Stimulated activated CD4-positive, alpha-beta T cell treated with anti-CD3 and anti-CD28 coated beads, Interleukin-15, amount 100 ng/mL, for 1 hour (primary cell): ENCODE measurements around the gene RBM5.

Experiments used
- DNase-seq, 2 donors: peaks; one replicate each; pipeline ENCODE4 v3.0.0-alpha.2; 2020; ENCODE audit warnings: low read depth in 1 of 2, low spot score in 1 of 2

Gene RBM5

DNA sequence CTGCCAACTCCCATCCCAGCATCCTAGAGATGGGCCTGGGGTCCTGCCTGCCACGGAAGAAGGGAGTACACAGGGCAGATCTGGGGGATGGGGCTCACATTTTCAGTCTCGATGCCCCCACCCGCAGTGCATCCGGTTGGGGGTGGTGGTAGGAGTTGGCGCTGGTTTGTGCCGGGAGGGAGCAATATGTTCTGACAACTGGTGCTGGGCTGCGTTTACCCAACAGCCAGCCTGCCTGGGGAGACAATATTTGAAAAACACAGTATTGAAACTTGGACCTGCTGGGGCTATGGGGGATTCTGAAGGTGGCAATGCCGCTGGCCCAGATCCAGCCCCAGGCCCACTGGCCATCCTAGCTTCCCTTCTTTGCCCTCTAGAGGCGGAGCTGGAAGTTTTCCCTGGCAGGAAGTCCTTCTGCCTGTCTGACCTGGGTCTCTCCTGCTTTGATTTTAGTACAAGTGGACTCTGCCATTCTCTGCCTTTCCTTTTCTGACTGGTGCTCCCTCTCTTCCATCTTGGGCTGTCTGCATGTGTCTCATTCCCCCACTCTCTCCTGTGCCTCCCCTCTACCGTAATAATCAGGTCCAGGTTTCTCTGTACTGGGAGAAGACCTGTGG lies 69.9 kb downstream of the RBM5 start:
- DNase-seq = no peak

DNA sequence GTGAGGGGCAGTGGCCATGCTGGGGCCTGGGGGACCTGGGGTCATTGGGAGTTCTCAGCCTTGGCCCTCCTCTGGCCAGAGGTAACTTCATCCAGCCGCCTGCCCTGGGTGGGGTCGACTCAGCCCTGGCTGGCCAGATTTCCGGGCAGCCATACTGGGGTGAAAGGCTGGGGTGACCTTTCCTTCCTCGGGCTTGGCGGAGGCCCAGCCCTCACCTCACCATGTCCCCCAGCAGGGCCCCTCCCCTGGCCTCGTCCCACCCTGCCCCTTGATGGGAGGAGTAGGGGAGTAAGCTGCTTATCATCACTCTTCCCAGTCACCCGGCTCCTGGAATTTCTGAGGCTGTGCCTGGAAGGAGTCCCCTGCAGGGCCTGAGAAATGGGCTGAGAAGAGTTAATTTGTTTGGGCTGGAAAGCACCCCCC lies 71.9 kb downstream of the RBM5 start:
- no peak for DNase-seq

DNA sequence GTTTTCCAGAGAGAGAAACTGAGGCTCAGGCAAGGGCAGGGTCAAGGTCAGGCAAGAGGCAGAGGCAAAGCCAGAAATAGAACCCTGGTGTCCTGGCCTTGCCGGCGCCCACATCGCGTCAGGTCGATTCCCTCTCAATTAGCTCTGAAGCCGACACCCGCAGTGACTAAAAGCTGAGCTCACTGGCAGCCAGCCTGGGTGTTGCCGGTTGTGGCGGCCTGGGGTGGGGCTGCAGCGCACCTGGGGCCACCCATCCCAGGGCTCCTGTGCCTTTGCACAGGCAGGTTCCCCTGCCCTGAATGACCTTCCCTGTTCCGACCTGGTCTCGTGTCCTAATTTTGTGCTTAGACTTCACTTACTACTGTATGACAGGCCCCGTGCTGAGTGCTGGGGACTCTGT lies 72.6 kb downstream of the RBM5 start:
- DNase-seq = no peak

DNA sequence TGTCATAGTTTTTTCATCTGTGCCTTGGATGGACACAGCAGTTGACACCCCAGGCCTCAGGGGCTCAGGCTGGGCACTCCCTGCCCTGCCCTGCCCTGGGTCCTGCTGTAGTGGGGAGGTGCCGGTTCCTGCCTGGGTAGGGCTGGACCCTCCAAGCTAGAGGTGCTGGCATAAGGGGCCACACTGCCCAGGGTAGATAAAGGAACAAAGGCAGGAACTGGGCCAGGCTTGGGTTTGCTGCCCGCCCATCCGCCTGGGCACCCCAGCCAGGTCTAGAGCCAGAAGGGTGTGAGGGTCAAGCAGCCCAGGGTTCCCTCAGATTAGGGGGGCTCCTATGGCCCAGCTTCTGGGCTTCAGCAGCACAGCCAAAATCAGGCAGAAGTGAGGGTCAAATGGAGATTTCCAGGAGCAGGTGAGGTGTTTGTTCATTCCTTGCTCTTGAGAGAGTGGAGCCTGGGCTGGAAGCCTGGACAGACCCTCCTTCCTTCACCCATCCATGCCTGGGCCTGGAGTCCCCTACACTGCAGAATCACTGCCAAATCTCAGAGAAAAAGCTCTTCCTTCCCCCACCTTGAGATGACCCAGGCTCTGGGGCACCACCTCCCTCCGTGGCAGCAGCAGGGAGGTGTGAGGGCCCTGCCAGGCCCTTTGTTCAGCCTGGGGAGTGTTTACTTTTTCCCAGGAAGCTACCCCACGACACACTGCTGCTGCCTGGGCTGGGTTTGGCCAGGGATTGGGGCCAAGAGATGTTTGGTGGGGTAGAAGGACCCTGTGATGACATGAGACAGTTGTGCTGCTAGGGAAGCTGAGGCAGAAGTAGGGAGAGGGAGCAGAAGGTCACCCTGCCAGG lies 73.5 kb downstream of the RBM5 start:
- DNase-seq = no peak

DNA sequence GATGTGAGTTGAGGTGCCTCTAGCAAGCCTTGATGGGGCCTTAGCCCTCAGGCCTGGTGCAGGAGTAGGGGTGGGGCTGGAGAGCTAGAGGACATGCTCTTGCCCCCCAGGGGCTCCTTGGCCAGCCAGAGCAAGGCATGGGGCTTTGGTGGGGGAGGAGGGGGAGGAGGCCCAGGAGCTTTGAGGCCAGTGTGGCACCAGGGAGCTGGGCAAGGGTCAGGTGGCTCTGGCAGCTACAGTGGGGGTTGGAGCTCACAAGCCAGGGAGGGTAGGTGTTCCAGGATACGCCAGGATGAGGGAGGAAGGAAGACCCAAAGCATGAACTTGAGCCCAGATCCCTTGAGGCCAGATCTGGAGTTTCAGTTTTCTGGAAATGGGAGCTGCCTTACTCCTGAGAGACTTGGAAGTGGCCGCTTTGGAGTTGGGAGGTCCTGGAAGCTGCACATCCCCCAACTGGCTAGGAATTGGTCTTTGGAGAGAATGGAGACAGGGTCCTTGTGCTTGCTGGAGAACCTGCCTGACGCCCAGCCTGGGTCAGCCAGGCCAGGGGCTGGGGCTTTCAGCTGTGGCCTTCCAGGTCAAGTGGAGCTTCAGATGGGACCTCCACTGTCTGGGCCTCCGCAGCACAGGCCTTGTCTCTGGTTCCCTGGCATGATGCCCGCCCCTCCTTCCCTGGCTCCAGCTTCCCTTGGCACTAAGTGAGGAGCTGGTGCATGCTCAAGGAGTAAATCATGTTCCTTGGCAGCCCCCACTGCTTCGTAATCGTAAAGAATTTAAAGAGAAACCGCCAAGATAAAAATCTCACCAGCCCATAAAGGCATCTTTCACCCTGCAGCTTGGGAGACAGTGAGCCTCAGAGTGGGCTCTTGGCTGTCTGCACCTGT lies 75.1 kb downstream of the RBM5 start:
- no peak for DNase-seq

DNA sequence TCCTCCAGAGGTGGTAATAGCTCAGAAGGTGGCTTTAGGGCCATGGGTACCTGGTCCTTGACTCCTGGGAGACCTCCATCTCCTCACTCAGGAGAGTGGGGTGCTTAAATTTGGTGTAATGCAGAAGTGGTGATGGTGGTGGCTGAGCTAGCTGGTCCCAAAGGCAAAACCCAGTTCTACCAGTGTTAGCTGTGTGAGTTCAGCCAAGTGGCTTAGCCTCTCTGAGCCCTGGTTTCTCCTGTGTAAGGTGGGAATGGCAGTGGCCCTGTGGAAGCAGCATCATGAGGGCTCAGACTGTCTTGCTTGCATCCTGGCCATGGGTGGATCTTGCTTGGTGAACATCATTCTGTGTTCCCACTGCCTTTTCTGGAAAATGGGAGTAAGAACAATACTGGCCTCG lies 75.8 kb downstream of the RBM5 start:
- no peak for DNase-seq

DNA sequence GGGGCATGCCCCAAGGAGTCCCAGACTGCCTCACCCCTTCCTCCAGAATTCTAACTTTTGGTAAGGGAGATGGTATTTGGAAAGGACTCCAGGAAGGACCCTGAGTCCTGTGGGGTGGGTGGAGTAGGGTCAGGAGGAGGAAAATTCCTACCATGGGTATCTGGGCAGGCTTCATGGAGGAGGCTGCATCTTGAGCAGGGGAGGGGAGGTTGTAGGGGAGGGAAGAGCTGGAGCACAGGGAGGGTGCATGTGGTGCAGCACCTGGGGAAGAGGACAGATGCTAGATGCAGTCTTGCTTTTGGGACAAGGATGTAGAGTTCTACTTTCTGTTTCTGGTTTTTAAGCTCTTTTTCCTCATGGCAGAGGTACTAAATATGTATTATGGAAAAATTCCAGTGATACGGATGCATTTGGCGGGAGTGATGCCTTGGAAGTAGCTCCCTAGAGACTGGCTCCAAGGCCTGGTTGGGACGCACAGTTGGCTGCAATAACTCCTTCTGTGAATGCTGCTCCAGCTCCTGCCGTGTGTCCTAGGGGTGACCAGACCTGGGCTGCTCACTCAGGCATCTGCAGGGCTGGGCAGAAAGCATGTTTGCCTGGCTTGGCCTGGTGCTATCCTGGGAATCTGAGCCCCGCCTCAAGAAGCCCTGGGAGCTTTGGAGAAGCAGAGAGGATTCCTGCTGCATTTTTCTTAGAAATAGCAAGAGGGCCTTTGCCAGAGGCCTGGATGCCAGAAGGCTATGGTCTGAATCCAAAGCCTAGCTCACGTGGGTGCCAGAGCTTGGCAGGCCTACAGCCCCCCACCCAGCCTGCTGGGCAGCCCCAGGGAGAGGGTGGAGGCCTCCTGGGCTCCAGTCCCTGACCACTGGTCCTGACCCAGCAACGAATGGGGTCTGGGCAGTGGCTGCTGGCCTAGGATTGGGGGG lies 76.5 kb downstream of the RBM5 start:
- DNase-seq = no peak

DNA sequence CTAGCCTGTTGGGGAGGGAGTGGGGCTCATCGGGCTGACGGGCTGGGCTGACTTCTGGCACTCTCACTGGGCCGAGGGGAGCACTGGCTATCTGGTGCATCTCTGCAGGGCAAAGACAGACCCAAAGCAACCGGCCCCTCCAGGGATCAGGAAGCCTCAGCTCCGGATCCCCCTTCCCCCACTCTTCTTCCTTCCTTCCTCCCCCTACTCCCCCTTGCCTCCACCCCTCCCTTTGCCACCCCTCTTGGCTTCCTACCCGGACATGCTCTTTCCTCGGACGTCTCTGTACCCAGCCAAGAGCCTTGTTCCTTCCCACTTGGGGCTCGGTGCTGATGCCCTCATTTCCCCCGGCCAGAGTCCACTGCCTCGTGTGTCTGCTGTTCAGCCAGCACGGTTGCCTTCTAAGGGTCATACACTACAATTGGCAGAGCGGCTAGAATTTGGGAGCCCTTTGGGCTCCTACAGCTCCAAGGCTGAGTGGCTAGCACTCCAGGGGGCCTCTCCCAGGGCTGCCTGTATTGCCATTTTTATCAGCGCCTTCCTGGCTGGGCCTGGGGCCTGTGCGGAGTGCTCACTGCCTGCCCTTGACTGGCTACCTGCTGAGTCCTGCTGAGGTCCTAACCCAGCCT lies 77.3 kb downstream of the RBM5 start:
- DNase-seq = no peak

DNA sequence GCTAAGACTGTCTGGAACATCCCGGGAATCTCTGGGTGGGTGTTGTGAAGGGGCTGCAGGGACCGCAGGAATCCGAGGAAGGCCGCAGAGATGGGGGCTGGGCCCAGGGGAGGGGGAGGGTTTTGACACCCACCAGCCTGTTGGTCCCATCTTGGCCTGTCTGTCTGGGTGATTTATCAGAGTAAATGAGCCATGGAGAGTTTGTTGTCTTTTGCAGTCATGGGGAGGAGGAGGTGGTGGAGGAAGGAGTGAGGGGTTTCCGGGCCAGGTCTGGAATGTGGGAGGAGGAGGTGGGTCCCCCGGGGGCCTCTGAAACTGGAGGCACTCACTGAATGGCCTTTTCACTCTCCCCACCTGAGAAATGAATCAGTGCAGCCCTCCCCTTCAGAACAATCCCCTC lies 77.9 kb downstream of the RBM5 start:
- no peak for DNase-seq

DNA sequence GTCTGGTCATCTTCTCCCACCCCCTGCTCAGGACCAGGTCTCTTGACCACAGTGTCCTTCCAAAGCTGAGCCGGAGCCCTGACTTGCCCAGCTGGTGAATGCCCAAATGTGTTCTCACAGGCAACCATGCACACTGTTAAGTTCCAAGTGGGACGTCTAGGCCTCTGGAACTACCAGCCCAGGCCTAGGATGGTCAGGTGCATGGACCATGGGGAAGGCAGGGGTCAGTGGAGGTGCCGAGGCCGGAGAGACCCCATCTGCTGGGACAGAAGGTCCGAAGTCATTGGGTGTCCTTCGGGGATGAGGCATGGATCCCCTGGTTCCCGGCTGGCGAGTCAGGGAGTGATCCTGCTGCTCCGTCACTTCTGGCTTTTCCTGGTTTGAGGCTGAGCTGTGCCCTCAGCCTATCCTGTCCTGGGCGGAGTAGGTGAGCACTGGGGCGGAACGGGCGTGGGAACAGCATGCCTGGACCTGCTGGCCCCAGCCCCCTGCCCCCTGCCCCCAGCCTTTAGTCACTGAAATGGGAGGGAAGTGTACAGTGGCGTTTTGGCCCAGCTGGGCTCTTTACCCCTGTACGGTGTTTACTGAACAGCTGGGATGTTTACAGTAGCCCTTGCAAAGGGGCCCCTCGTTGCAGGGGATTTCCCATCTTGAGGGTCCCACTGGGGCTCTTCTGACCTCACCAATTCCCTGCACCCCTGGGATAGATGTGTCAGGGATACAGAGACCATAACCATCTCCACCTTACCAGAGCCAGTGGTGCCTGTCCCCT lies 78.5 kb downstream of the RBM5 start:
- DNase-seq = no peak

DNA sequence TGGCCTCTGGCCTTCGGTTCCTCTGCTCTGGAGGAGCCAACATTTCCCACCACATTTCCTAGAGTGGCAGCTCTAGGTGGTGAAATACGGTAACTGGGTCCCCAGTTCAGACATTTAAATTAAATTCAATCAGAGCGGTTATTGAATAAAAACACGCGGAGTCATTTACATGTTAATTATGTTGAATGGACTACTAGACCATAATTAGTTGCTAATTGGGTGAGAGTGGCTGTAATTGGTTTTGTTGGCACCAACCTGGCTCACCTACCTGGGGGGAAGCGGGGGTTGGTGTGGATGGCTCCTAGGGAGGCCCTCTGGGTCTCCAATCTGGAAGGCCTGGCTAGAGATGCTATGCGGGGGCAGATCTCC lies 79.1 kb downstream of the RBM5 start:
- no peak for DNase-seq

DNA sequence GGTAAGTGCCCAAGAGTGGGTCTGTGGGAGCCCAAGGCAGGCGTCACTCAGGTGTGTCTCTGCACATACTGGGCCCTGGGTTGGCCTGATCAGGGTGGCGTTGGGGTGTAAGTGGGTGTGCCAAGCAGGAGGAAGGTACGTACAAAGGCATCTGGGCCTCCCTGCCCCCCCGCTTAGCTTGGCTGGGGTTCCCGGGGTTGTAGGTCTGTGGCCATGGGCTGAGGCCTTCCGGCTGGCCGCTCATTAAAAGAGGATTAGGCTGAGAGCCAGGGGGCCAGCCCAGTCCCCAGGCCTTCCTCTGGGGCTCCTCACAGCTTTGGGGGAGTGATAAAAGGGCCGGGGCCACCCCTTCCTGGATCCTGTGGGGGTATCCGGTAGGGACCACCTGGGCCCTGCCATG lies 79.7 kb downstream of the RBM5 start:
- DNase-seq = no peak
